Neural progenitor cell (in vitro differentiated cells): ENCODE results near the gene MEGF9. TPM values are rescaled to one million over a fixed set of nuclear protein-coding genes. Genes with fewer than 3 reads are reported as not detected.

Source experiments
- DNase-seq: peaks from one replicate; pipeline ENCODE4 v3.0.0-alpha.2; 2016; ENCODE audit warnings: low spot score
- H2AFZ ChIP-seq: fragments of 200-600 bp; sonication (generic); replicated peaks from 2 replicates; pipeline ENCODE4 v1.6.1; 2016; ENCODE audit warnings: antibody characterized with exemption
- H3F3A ChIP-seq: fragments of 200-600 bp; sonication (generic); 2 replicates; pipeline ENCODE4 v1.6.1; 2016; ENCODE audit warnings: antibody characterized with exemption, low read depth
- H3K27ac ChIP-seq: fragments of 200-600 bp; sonication (generic); 2 replicates; pipeline ENCODE4 v1.5.1; 2016; ENCODE audit warnings: mild to moderate bottlenecking
- H3K27me3 ChIP-seq: fragments of 200-600 bp; sonication (generic); 2 replicates; pipeline ENCODE4 v1.6.1; 2016; ENCODE audit warnings: mild to moderate bottlenecking, moderate library complexity
- H3K36me3 ChIP-seq: fragments of 200-600 bp; sonication (generic); 2 replicates; pipeline ENCODE4 v1.5.1; 2016
- H3K4me1 ChIP-seq: fragments of 200-600 bp; sonication (generic); 2 replicates; pipeline ENCODE4 v1.6.1; 2016; ENCODE audit warnings: mixed run types
- H3K4me2 ChIP-seq: fragments of 200-600 bp; sonication (generic); 2 replicates; pipeline ENCODE4 v1.6.1; 2016
- H3K4me3 ChIP-seq: fragments of 200-600 bp; sonication (generic); 2 replicates; pipeline ENCODE4 v1.5.1; 2016
- H3K79me2 ChIP-seq: fragments of 200-600 bp; sonication (generic); 2 replicates; pipeline ENCODE4 v1.6.1; 2016; ENCODE audit warnings: low read depth
- H3K9ac ChIP-seq: fragments of 200-600 bp; sonication (generic); 2 replicates; pipeline ENCODE4 v1.6.1; 2016
- H3K9me3 ChIP-seq: fragments of 200-600 bp; sonication (generic); 2 replicates; pipeline ENCODE4 v1.5.1; 2016; ENCODE audit warnings: low read depth
- H4K20me1 ChIP-seq: fragments of 200-600 bp; sonication (generic); 2 replicates; pipeline ENCODE4 v1.6.1; 2016; ENCODE audit warnings: low read depth
- H3K27ac Mint-ChIP-seq: 3 replicates; pipeline ENCODE4 v1.8.0; 2021; ENCODE audit warnings: mixed read lengths
- H3K27me3 Mint-ChIP-seq: 2 replicates; pipeline ENCODE4 v1.8.0; 2022; ENCODE audit warnings: low read depth, mild to moderate bottlenecking, inconsistent platforms, moderate library complexity, mixed read lengths; ENCODE audit not compliant: insufficient read depth
- H3K36me3 Mint-ChIP-seq: 3 replicates; pipeline ENCODE4 v1.8.0; 2021; ENCODE audit warnings: mixed read lengths
- H3K4me1 Mint-ChIP-seq: 3 replicates; pipeline ENCODE4 v1.8.0; 2021; ENCODE audit warnings: mixed read lengths
- H3K4me3 Mint-ChIP-seq: 3 replicates; pipeline ENCODE4 v1.8.0; 2021; ENCODE audit warnings: mild to moderate bottlenecking, moderate library complexity, mixed read lengths
- H3K9me3 Mint-ChIP-seq: 3 replicates; pipeline ENCODE4 v1.8.0; 2020; ENCODE audit warnings: mixed read lengths
- CTCF ChIP-seq: fragments of 200-600 bp; sonication (generic); IDR thresholded peaks from 2 replicates; pipeline ENCODE4 v1.5.1; 2017; ENCODE audit warnings: antibody characterized with exemption, mild to moderate bottlenecking
- EZH2 ChIP-seq: fragments of 200-600 bp; sonication (generic); IDR thresholded peaks from 2 replicates; pipeline ENCODE4 v1.6.1; 2017; ENCODE audit warnings: antibody characterized with exemption, mild to moderate bottlenecking, moderate library complexity
- EZH2phosphoT487 ChIP-seq: fragments of 200-600 bp; sonication (generic); IDR thresholded peaks from 2 replicates; pipeline ENCODE4 v1.6.1; 2017; ENCODE audit warnings: antibody characterized with exemption
- total RNA-seq: library from RNA; depleted of rRNA; stranded (reverse); fragments of >200 nt; gene quantifications from 2 replicates; pipeline ENCODE4 v1.2.3, GENCODE V29; 2015; ENCODE audit warnings: low replicate concordance

Gene MEGF9
- total RNA-seq, 1 donor from 2014 or later: 6.2 TPM

DNA sequence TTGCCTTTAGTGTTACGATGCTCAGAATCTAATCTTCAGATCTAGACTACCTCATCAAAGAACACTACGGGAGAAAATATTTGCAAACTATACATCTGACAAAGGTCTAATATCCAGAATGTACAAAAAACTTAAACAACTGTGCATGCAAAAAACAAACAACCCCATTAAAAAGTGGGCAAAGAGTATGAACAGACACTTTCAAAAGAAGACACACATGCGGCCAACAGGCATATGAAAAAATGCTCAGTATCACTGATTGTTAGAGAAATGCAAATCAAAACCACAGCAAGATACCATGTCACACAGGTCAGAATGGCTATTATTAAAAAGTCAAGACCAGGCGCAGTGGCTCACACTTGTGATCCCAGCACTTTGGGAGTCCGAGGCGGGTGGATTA, 31.0 kb upstream of the MEGF9 start:
- Histone ChIP-seq H3K36me3 (no peaks in the 10 kb centered on the region), H3K9me3 (no peaks in the 10 kb centered on the region), H2AFZ (no peak overlapping the region), H3K4me2 (no peak overlapping the region), H3F3A (no peaks in the 10 kb centered on the region), H3K4me1 (peaks cover 3% of the 10 kb centered on the region), H3K27ac (no peak overlapping the region), H3K79me2 (no peaks in the 10 kb centered on the region), H4K20me1 (no peaks in the 10 kb centered on the region), H3K27me3 (no peaks in the 10 kb centered on the region), H3K9ac (no peak overlapping the region), H3K4me3 (no peak overlapping the region)
- DNase-seq: no peak
- peaks cover 3% of the 10 kb centered on the region for H3K27me3 Mint-ChIP-seq
- no peak overlapping the region for H3K27ac Mint-ChIP-seq
- TF ChIP-seq EZH2 (no peak), EZH2phosphoT487 (no peak), CTCF (no peak)
- H3K4me1 Mint-ChIP-seq: peaks cover 8% of the 10 kb centered on the region
- H3K36me3 Mint-ChIP-seq: peaks cover 4% of the 10 kb centered on the region
- H3K9me3 Mint-ChIP-seq: peaks cover 15% of the 10 kb centered on the region
- no peak overlapping the region for H3K4me3 Mint-ChIP-seq

DNA sequence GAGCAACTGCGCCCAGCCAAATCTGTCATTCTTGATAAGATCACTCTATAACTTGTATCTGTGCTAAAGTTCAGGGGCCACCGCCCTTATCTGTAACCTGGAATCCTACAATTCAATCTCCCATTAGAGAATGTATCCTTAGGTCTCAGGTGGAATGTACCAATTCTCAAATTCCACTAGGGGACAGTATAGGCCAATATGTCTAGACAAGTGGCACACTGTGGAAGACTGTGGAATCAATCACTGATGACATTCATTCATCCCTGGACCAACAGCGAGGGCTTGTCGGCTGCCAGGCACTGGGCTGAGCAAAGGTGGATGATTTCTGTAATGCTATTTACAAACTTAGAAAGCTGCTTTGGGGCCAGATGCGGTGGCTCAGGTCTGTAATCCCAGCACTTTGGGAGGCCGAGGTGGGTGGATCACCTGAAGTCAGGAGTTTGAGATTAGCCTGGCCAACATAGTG, 28.7 kb upstream of the MEGF9 start:
- Mint-ChIP-seq H3K27ac (no peak overlapping the region), H3K36me3 (peaks cover 4% of the 10 kb centered on the region), H3K4me3 (no peak overlapping the region), H3K9me3 (peaks cover 15% of the 10 kb centered on the region), H3K27me3 (peaks cover 3% of the 10 kb centered on the region), H3K4me1 (peaks cover 5% of the 10 kb centered on the region)
- no peak overlapping the region for H3K9ac ChIP-seq
- H3K4me1 ChIP-seq: no peaks in the 10 kb centered on the region
- H3K36me3 ChIP-seq: no peaks in the 10 kb centered on the region
- H2AFZ ChIP-seq: no peak overlapping the region
- no peak overlapping the region for H3K27ac ChIP-seq
- H3K9me3 ChIP-seq: no peaks in the 10 kb centered on the region
- H3F3A ChIP-seq: no peaks in the 10 kb centered on the region
- no peak overlapping the region for H3K4me3 ChIP-seq
- TF ChIP-seq CTCF (peak; percentile 75), EZH2 (no peak)
- no peaks in the 10 kb centered on the region for H4K20me1 ChIP-seq
- no peak overlapping the region for H3K4me2 ChIP-seq
- peak; percentile 60 for DNase-seq
- no peaks in the 10 kb centered on the region for H3K79me2 ChIP-seq
- no peaks in the 10 kb centered on the region for H3K27me3 ChIP-seq

DNA sequence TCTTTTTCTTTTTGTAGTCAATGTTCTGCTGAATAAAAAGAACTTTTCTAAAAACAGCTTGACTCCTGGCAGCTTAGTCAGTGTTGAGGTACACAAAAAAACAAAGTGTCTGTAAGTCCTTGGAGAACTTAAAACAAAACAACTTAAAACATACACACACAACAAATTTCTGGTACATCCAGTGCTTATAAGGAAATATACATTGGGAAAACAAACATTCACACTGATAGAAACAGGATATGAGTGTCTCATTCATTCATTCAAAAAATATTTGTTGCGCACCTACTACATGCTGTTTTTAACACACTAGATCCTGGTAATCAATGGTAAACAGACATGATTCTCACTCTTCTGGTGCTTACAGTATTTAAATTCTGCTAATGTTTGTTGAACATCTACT, 27.4 kb upstream of the MEGF9 start:
- Histone ChIP-seq H3F3A (no peaks in the 10 kb centered on the region), H3K79me2 (no peaks in the 10 kb centered on the region), H3K4me2 (no peak overlapping the region), H3K9ac (no peak overlapping the region), H3K36me3 (no peaks in the 10 kb centered on the region), H3K27ac (no peak overlapping the region), H3K9me3 (no peaks in the 10 kb centered on the region), H2AFZ (no peak overlapping the region), H3K4me1 (no peaks in the 10 kb centered on the region), H3K27me3 (no peaks in the 10 kb centered on the region), H3K4me3 (no peak overlapping the region), H4K20me1 (no peaks in the 10 kb centered on the region)
- Mint-ChIP-seq H3K4me1 (no peaks in the 10 kb centered on the region), H3K36me3 (no peaks in the 10 kb centered on the region), H3K4me3 (no peak overlapping the region), H3K27me3 (no peaks in the 10 kb centered on the region), H3K27ac (no peak overlapping the region), H3K9me3 (peaks cover 6% of the 10 kb centered on the region)
- no peak for TF ChIP-seq CTCF
- TF ChIP-seq EZH2: no peak
- no peak for TF ChIP-seq EZH2phosphoT487
- no peak for DNase-seq
